K562 (cell line): Measurements from ENCODE around the gene NFATC2. TPM values are rescaled to one million over a fixed set of nuclear protein-coding genes. Genes with fewer than 3 reads are reported as not detected.

Experiments
- GTF2A2 ChIP-seq: IDR thresholded peaks from 2 replicates; pipeline ENCODE4 v1.6.1; 2016; ENCODE audit warnings: mild to moderate bottlenecking, missing genetic modification characterization, missing compliant biosample characterization
- HDAC8 ChIP-seq: fragments of 450-650 bp; IDR thresholded peaks from 2 replicates; pipeline ENCODE4 v1.6.1; 2016; ENCODE audit warnings: mild to moderate bottlenecking, missing genetic modification characterization, moderate library complexity, missing compliant biosample characterization
- HMG20A ChIP-seq: fragments of 450-650 bp; formaldehyde crosslinking; conservative IDR thresholded peaks from 2 replicates; pipeline ENCODE4 v1.4.0; 2020; ENCODE audit warnings: mild to moderate bottlenecking, mixed read lengths
- HMG20B ChIP-seq: fragments of 250-450 bp; sonication (Bioruptor Pico); IDR thresholded peaks from 2 replicates; pipeline ENCODE4 v1.5.0; 2021; ENCODE audit warnings: mild to moderate bottlenecking
- MNT ChIP-seq, 2 experiments: fragments of 450-650 bp; conservative IDR thresholded peaks; 2 replicates each; pipeline ENCODE4 v1.6.1; 2017; ENCODE audit warnings: mild to moderate bottlenecking in 2 of 2, moderate library complexity in 2 of 2
- MTF1 ChIP-seq: fragments of 250-450 bp; sonication (Bioruptor Pico); IDR thresholded peaks from 2 replicates; pipeline ENCODE4 v1.9.0; 2021; ENCODE audit warnings: moderate library complexity, mild to moderate bottlenecking, inconsistent platforms, borderline replicate concordance
- OTX1 ChIP-seq: fragments of 450-650 bp; formaldehyde crosslinking; IDR thresholded peaks from 2 replicates; pipeline ENCODE4 v1.4.0; 2022; ENCODE audit warnings: mild to moderate bottlenecking
- RAD21 ChIP-seq, 2 experiments: fragments of 250-450 bp in 1 of 2; fragments of 450-650 bp in 1 of 2; sonication (Bioruptor Pico) in 1 of 2; formaldehyde crosslinking in 1 of 2; IDR thresholded peaks in 1 of 2; conservative IDR thresholded peaks in 1 of 2; 2 replicates each; pipeline versions ENCODE4 v1.4.0 to v1.8.0; 2020 to 2022; ENCODE audit warnings: mild to moderate bottlenecking in 2 of 2, moderate library complexity in 1 of 2
- RBM39 ChIP-seq: fragments of 200-400 bp; formaldehyde crosslinking; optimal IDR thresholded peaks from 2 replicates; pipeline ENCODE3; 2018; ENCODE audit warnings: low read depth, low read length
- SMARCE1 ChIP-seq: fragments of 450-650 bp; IDR thresholded peaks from 2 replicates; pipeline ENCODE4 v1.7.1; 2016; ENCODE audit warnings: mild to moderate bottlenecking
- SP1 ChIP-seq: sonication (generic); formaldehyde crosslinking; IDR thresholded peaks from 2 replicates; pipeline ENCODE4 v1.8.1; 2022; ENCODE audit warnings: mild to moderate bottlenecking, missing genetic modification reagents
- STAT5B ChIP-seq: fragments of 250-450 bp; sonication (Bioruptor Pico); IDR thresholded peaks from 2 replicates; pipeline ENCODE4 v1.8.0; 2021; ENCODE audit warnings: mild to moderate bottlenecking, inconsistent platforms
- TEAD2 ChIP-seq: fragments of 450-650 bp; IDR thresholded peaks from 2 replicates; pipeline ENCODE4 v1.6.1; 2016; ENCODE audit warnings: missing genetic modification characterization, control low read depth, missing compliant biosample characterization
- ZHX1 ChIP-seq: fragments of 150-350 bp; conservative IDR thresholded peaks from 2 replicates; pipeline ENCODE4 v1.6.1; 2014; ENCODE audit warnings: low read length
- ZNF395 ChIP-seq: fragments of 200-800 bp; sonication (Bioruptor generic); IDR thresholded peaks from 2 replicates; pipeline ENCODE4 v1.6.1; 2017; ENCODE audit warnings: missing genetic modification characterization, missing compliant biosample characterization
- ZNF41 ChIP-seq: fragments of 250-450 bp; sonication (Bioruptor Pico); conservative IDR thresholded peaks from 2 replicates; pipeline ENCODE4 v1.4.0; 2020; ENCODE audit warnings: mild to moderate bottlenecking
- ZNF561 ChIP-seq: fragments of 450-650 bp; formaldehyde crosslinking; conservative IDR thresholded peaks from 2 replicates; pipeline ENCODE4 v1.4.0; 2020; ENCODE audit warnings: mild to moderate bottlenecking, moderate library complexity
- ZNF699 ChIP-seq: fragments of 250-450 bp; sonication (Bioruptor Pico); IDR thresholded peaks from 2 replicates; pipeline ENCODE4 v1.8.0; 2021; ENCODE audit warnings: mild to moderate bottlenecking, moderate library complexity; ENCODE audit not compliant: insufficient replicate concordance
- ZNF764 ChIP-seq: fragments of 250-450 bp; sonication (Bioruptor Pico); IDR thresholded peaks from 2 replicates; pipeline ENCODE4 v1.4.0; 2020; ENCODE audit warnings: low read depth, mild to moderate bottlenecking, moderate library complexity
- polyA plus RNA-seq, 8 experiments: library from polyadenylated mRNA; depleted of rRNA in 4 of 8; stranded (reverse) in 5 of 8; unstranded in 3 of 8; fragments of >200 nt; fragmentation: Nextera tagmentation in 2 of 8; fragmentation: Illumina TruSeq in 1 of 8; extraction: Ambion mirVana in 2 of 8; extraction: Trizol in 1 of 8; gene quantifications; 2 replicates each; pipeline versions ENCODE4 v1.2.1 to v1.2.3, GENCODE V29; 2011 to 2014; ENCODE audit warnings: inconsistent platforms in 1 of 8, missing spikeins in 1 of 8
- total RNA-seq, 7 experiments: library from RNA; depleted of rRNA in 6 of 7; stranded (reverse); fragments of >200 nt in 6 of 7; fragmentation: Illumina TruSeq in 2 of 7; extraction: Trizol in 2 of 7; gene quantifications; 2 replicates each; pipeline versions ENCODE4 v1.2.1 to v1.2.3, GENCODE V29; 2011 to 2021; ENCODE audit warnings: low replicate concordance in 1 of 7
- TF ChIP-seq, protein P1 (sequence below): fragments of 450-650 bp; formaldehyde crosslinking; IDR thresholded peaks from 2 replicates; pipeline ENCODE4 v1.4.0; 2022; ENCODE audit warnings: missing genetic modification characterization

Gene NFATC2
- total and polyA plus RNA-seq, 9 of the 15 experiments (the other 6 are each of a cell fraction or from before 2014, with no cell fraction given): 1.9 to 11.2 (median 3.0) TPM

DNA sequence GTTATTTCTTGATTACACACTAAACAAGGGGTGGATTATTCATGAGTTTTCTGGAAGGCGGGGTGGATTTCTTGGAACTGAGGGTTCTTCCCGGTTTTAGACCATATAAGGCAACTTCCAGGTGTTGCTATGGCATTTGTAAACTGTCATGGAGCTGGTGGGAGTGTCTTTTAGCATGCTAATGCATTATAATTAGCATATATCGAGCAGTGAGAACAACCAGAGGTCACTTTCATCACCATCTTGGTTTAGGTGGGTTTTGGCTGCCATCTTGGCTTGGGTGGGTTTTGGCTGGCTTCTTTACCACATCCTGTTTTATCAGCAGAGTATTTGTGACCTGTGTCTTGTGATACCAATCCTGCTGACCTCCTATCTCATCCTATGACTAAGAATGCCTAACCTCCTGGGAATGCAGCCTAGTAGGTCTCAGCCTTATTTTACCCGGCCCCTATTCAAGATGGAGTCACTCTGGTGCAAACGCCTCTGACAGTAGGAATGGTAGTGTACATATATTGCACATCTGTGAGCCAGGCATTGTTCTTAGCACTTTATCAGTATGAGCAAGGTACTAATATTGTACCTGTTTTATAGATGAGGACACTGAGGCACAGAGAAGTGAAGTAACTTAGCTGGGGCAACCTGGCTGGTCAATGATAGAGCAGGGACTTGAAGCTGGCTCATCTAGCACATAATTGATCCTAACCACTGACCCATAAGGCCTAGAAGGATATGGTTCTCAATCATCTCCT, 203.7 kb downstream of the NFATC2 start (continued):
- TF ChIP-seq HMG20A (CRISPR knock-in tag) (peak; percentile 98), GTF2A2 (tag) (peak; percentile 98), ZNF41 (peak; percentile 99), RBM39 (no peak), ZNF699 (CRISPR knock-in tag) (peak; percentile 94), ZNF561 (CRISPR knock-in tag) (peak; percentile 97), ZHX1 (no peak), SP1 (CRISPR knock-in tag) (peak; percentile 26; the same call in 1 of the 2 replicates), TEAD2 (peak; percentile 97), HMG20B (CRISPR knock-in tag) (peak; percentile 96; the same call in 1 of the 2 replicates), MNT (conservative IDR thresholded peaks at IDR 0.05) (0 out of 4 replicates have a peak, but pooled peaks of 1 of the 2 experiments have one; percentile 3), SMARCE1 (0 out of 2 replicates have a peak, but pooled peaks have one; percentile 39), MTF1 (CRISPR knock-in tag) (peak; percentile 97), RAD21 (CRISPR knock-in tag; conservative IDR thresholded peaks at IDR 0.05 in 1 of 2, IDR thresholded peaks at IDR 0.05 in 1 of 2) (peak in 1 of 2 experiments; percentile 64; a peak in 2 of 4 replicates), ZNF395 (CRISPR knock-in tag) (peak; percentile 100), STAT5B (CRISPR knock-in tag) (peak; percentile 97), OTX1 (CRISPR knock-in tag) (peak; percentile 99), HDAC8 (tag) (peak; percentile 100), ZNF764 (CRISPR knock-in tag) (peak; percentile 92)
- TF ChIP-seq, protein P1, sequence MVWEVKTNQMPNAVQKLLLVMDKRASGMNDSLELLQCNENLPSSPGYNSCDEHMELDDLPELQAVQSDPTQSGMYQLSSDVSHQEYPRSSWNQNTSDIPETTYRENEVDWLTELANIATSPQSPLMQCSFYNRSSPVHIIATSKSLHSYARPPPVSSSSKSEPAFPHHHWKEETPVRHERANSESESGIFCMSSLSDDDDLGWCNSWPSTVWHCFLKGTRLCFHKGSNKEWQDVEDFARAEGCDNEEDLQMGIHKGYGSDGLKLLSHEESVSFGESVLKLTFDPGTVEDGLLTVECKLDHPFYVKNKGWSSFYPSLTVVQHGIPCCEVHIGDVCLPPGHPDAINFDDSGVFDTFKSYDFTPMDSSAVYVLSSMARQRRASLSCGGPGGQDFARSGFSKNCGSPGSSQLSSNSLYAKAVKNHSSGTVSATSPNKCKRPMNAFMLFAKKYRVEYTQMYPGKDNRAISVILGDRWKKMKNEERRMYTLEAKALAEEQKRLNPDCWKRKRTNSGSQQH (CRISPR knock-in tag): peak; percentile 99
